ENCODE data around the gene LTBP2.

The LTBP2 gene

GRCh38 chr14:74648601-74649000 is 36.6 kb upstream of the LTBP2 start:
- ChIA-PET POLR2A (no interaction called here), CTCF (interaction anchor here (1.3 to 2.9 kb wide), 3 partner anchors 8 to 36 kb away, joined by 4 to 11 read pairs (median 4); no protein-coding TSS in a partner anchor)
- no peak for DNase-seq (ENCODE audit: extremely low spot score)
- TF ChIP-seq CTCF (IDR thresholded peaks at IDR 0.05; ENCODE audit: control extremely low read depth, extremely low read depth, low read depth, missing control alignments) = no peak

DNA sequence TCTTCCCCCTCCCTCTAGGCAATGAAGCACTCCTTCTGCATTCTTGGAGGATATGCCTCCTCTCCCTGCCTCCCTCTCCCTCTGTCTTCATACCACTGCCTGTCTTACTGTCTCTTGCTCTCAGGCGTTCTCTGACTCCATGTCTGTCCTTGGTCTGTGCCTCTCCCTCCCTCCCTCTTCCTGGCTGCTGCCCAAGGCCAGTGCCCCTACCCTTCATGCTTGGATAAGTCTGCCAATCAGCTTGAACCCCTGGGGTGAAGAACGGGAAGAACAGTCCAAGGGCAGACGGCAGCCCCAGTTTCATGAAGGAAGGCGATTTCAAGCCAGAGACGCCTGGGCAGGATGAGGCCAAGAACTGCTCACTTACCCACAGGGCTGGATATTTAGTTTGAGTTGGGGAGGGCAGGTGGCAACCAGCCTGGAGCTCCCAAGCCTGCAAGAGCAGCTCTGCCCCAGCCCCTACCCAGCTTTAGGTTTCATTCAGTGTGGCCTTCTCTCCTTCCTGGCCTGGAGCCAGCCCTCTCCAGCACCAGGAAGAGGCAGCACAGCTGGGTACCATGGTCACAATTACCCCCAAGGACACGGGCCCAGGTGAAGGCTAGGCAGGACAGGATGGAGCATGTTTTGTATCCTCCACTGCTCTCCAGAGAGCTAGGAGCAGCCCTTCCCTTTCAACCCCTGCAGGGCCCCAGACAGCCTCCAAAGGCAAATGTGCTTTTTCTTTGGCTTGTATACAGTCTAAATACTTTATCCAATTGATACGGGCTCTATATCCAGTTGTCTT is 35.8 kb upstream of the LTBP2 start:
- TF ChIP-seq CTCF (IDR thresholded peaks at IDR 0.05; ENCODE audit: control extremely low read depth, extremely low read depth, low read depth, missing control alignments) = no peak
- no peak for DNase-seq (ENCODE audit: extremely low spot score)
- CTCF ChIA-PET = interaction anchor here (0.9 to 2.9 kb wide), 5 partner anchors 8 to 35 kb away, joined by 3 to 11 read pairs (median 4); no protein-coding TSS in a partner anchor
- POLR2A ChIA-PET = no interaction called here

GRCh38 chr14:74647061-74647677 is 35.1 kb upstream of the LTBP2 start:
- DNase-seq (ENCODE audit: extremely low spot score) = no peak
- CTCF ChIA-PET = interaction anchor here (0.9 to 1.4 kb wide), 4 partner anchors 8 to 35 kb away, joined by 3 to 5 read pairs (median 4); no protein-coding TSS in a partner anchor
- POLR2A ChIA-PET = no interaction called here
- no peak for TF ChIP-seq CTCF (IDR thresholded peaks at IDR 0.05; ENCODE audit: control extremely low read depth, extremely low read depth, low read depth, missing control alignments)

GRCh38 chr14:74645756-74646470 is 33.9 kb upstream of the LTBP2 start:
- CTCF ChIA-PET = interaction anchor here (1.3 kb wide), 1 partner anchor 37 kb away, joined by 5 read pairs; no protein-coding TSS in a partner anchor
- POLR2A ChIA-PET = no interaction called here
- no peak for DNase-seq (ENCODE audit: extremely low spot score)
- TF ChIP-seq CTCF (IDR thresholded peaks at IDR 0.05; ENCODE audit: control extremely low read depth, extremely low read depth, low read depth, missing control alignments) = no peak

- no peak for DNase-seq (ENCODE audit: extremely low spot score)
- ChIA-PET POLR2A (no interaction called here), CTCF (interaction anchor here (1.1 to 1.3 kb wide), 2 partner anchors 36 to 215 kb away, joined by 4 to 5 read pairs; no protein-coding TSS in a partner anchor)
- no peak for TF ChIP-seq CTCF (IDR thresholded peaks at IDR 0.05; ENCODE audit: control extremely low read depth, extremely low read depth, low read depth, missing control alignments)
Observed at GRCh38 chr14:74645244-74645643, 33.2 kb upstream of the LTBP2 start.
